ENCODE data around the gene KRT85.

Gene KRT85

GRCh38 chr12:52341066-52341580 lies 26.2 kb downstream of the KRT85 start:
- Histone ChIP-seq H3K9me3 (ENCODE audit: control insufficient read depth, low read length) (no peaks in the 10 kb centered on the region), H3K36me3 (ENCODE audit: control insufficient read depth, insufficient read depth, low read length) (no peaks in the 10 kb centered on the region), H3K4me1 (ENCODE audit: control insufficient read depth, insufficient read depth, low read length) (peaks cover 20% of the 10 kb centered on the region), H3K4me3 (ENCODE audit: low read length) (no peak overlapping the region), H3K9ac (ENCODE audit: low read length) (no peak overlapping the region), H3K27me3 (ENCODE audit: control insufficient read depth, insufficient read depth, low read length) (peaks cover 4% of the 10 kb centered on the region)

- H3K9me3 ChIP-seq (ENCODE audit: control insufficient read depth, low read length): no peaks in the 10 kb centered on the region
- no peaks in the 10 kb centered on the region for H3K36me3 ChIP-seq (ENCODE audit: control insufficient read depth, insufficient read depth, low read length)
Measured at GRCh38 chr12:52338241-52338960, 28.9 kb downstream of the KRT85 start.

GRCh38 chr12:52337054-52337453 lies 30.2 kb downstream of the KRT85 start:
- Histone ChIP-seq H3K36me3 (ENCODE audit: control insufficient read depth, insufficient read depth, low read length) (no peaks in the 10 kb centered on the region), H3K9ac (ENCODE audit: low read length) (no peak overlapping the region), H3K4me3 (ENCODE audit: low read length) (no peak overlapping the region), H3K9me3 (ENCODE audit: control insufficient read depth, low read length) (no peaks in the 10 kb centered on the region), H3K4me1 (ENCODE audit: control insufficient read depth, insufficient read depth, low read length) (peaks cover 12% of the 10 kb centered on the region), H3K27me3 (ENCODE audit: control insufficient read depth, insufficient read depth, low read length) (peaks cover 3% of the 10 kb centered on the region)

More at GRCh38 chr12:52338241-52338960, 28.9 kb downstream of the KRT85 start:
- Histone ChIP-seq H3K4me3 (ENCODE audit: low read length) (no peak overlapping the region), H3K4me1 (ENCODE audit: control insufficient read depth, insufficient read depth, low read length) (peaks cover 12% of the 10 kb centered on the region), H3K27me3 (ENCODE audit: control insufficient read depth, insufficient read depth, low read length) (peaks cover 4% of the 10 kb centered on the region), H3K9ac (ENCODE audit: low read length) (no peak overlapping the region)

GRCh38 chr12:52336641-52337040 lies 30.6 kb downstream of the KRT85 start:
- Histone ChIP-seq H3K36me3 (ENCODE audit: control insufficient read depth, insufficient read depth, low read length) (no peaks in the 10 kb centered on the region), H3K9me3 (ENCODE audit: control insufficient read depth, low read length) (no peaks in the 10 kb centered on the region), H3K4me3 (ENCODE audit: low read length) (no peak overlapping the region), H3K27me3 (ENCODE audit: control insufficient read depth, insufficient read depth, low read length) (peaks cover 2% of the 10 kb centered on the region), H3K4me1 (ENCODE audit: control insufficient read depth, insufficient read depth, low read length) (peaks cover 12% of the 10 kb centered on the region), H3K9ac (ENCODE audit: low read length) (no peak overlapping the region)

GRCh38 chr12:52335598-52336262 lies 31.6 kb downstream of the KRT85 start:
- Histone ChIP-seq H3K36me3 (ENCODE audit: control insufficient read depth, insufficient read depth, low read length) (no peaks in the 10 kb centered on the region), H3K4me1 (ENCODE audit: control insufficient read depth, insufficient read depth, low read length) (peaks cover 12% of the 10 kb centered on the region), H3K27me3 (ENCODE audit: control insufficient read depth, insufficient read depth, low read length) (peaks cover 2% of the 10 kb centered on the region), H3K9me3 (ENCODE audit: control insufficient read depth, low read length) (no peaks in the 10 kb centered on the region), H3K9ac (ENCODE audit: low read length) (no peak overlapping the region), H3K4me3 (ENCODE audit: low read length) (no peak overlapping the region)

GRCh38 chr12:52334185-52334584 lies 33.1 kb downstream of the KRT85 start:
- no peaks in the 10 kb centered on the region for H3K36me3 ChIP-seq (ENCODE audit: control insufficient read depth, insufficient read depth, low read length)
- H3K4me1 ChIP-seq (ENCODE audit: control insufficient read depth, insufficient read depth, low read length): peaks cover 12% of the 10 kb centered on the region
- H3K4me3 ChIP-seq (ENCODE audit: low read length): no peak overlapping the region
- H3K9me3 ChIP-seq (ENCODE audit: control insufficient read depth, low read length): no peaks in the 10 kb centered on the region
- no peak overlapping the region for H3K9ac ChIP-seq (ENCODE audit: low read length)
- H3K27me3 ChIP-seq (ENCODE audit: control insufficient read depth, insufficient read depth, low read length): peaks cover 2% of the 10 kb centered on the region

GRCh38 chr12:52333321-52333720 lies 34.0 kb downstream of the KRT85 start:
- no peak overlapping the region for H3K4me3 ChIP-seq (ENCODE audit: low read length)
- no peak overlapping the region for H3K9ac ChIP-seq (ENCODE audit: low read length)
- H3K27me3 ChIP-seq (ENCODE audit: control insufficient read depth, insufficient read depth, low read length): peaks cover 2% of the 10 kb centered on the region
- no peaks in the 10 kb centered on the region for H3K36me3 ChIP-seq (ENCODE audit: control insufficient read depth, insufficient read depth, low read length)
- H3K9me3 ChIP-seq (ENCODE audit: control insufficient read depth, low read length): no peaks in the 10 kb centered on the region
- H3K4me1 ChIP-seq (ENCODE audit: control insufficient read depth, insufficient read depth, low read length): peaks cover 12% of the 10 kb centered on the region

GRCh38 chr12:52332381-52332780 lies 34.9 kb downstream of the KRT85 start:
- Histone ChIP-seq H3K36me3 (ENCODE audit: control insufficient read depth, insufficient read depth, low read length) (no peaks in the 10 kb centered on the region), H3K9ac (ENCODE audit: low read length) (no peak overlapping the region), H3K4me3 (ENCODE audit: low read length) (no peak overlapping the region), H3K27me3 (ENCODE audit: control insufficient read depth, insufficient read depth, low read length) (peaks cover 2% of the 10 kb centered on the region), H3K9me3 (ENCODE audit: control insufficient read depth, low read length) (no peaks in the 10 kb centered on the region), H3K4me1 (ENCODE audit: control insufficient read depth, insufficient read depth, low read length) (peaks cover 20% of the 10 kb centered on the region)

- no peak overlapping the region for H3K4me3 ChIP-seq (ENCODE audit: low read length)
Measured at GRCh38 chr12:52331833-52332232, 35.4 kb downstream of the KRT85 start.

GRCh38 chr12:52331039-52331438 lies 36.2 kb downstream of the KRT85 start:
- H3K4me3 ChIP-seq (ENCODE audit: low read length): no peak overlapping the region
- no peaks in the 10 kb centered on the region for H3K9me3 ChIP-seq (ENCODE audit: control insufficient read depth, low read length)
- H3K36me3 ChIP-seq (ENCODE audit: control insufficient read depth, insufficient read depth, low read length): no peaks in the 10 kb centered on the region
- H3K4me1 ChIP-seq (ENCODE audit: control insufficient read depth, insufficient read depth, low read length): peaks cover 20% of the 10 kb centered on the region
- H3K9ac ChIP-seq (ENCODE audit: low read length): no peak overlapping the region
- H3K27me3 ChIP-seq (ENCODE audit: control insufficient read depth, insufficient read depth, low read length): peaks cover 2% of the 10 kb centered on the region

More at GRCh38 chr12:52331833-52332232, 35.4 kb downstream of the KRT85 start:
- Histone ChIP-seq H3K9me3 (ENCODE audit: control insufficient read depth, low read length) (no peaks in the 10 kb centered on the region), H3K36me3 (ENCODE audit: control insufficient read depth, insufficient read depth, low read length) (no peaks in the 10 kb centered on the region), H3K9ac (ENCODE audit: low read length) (no peak overlapping the region), H3K27me3 (ENCODE audit: control insufficient read depth, insufficient read depth, low read length) (peaks cover 2% of the 10 kb centered on the region), H3K4me1 (ENCODE audit: control insufficient read depth, insufficient read depth, low read length) (peaks cover 20% of the 10 kb centered on the region)

- H3K27me3 ChIP-seq (ENCODE audit: control insufficient read depth, insufficient read depth, low read length): peaks cover 2% of the 10 kb centered on the region
- no peaks in the 10 kb centered on the region for H3K36me3 ChIP-seq (ENCODE audit: control insufficient read depth, insufficient read depth, low read length)
- no peak overlapping the region for H3K9ac ChIP-seq (ENCODE audit: low read length)
- no peaks in the 10 kb centered on the region for H3K9me3 ChIP-seq (ENCODE audit: control insufficient read depth, low read length)
- H3K4me3 ChIP-seq (ENCODE audit: low read length): no peak overlapping the region
- peaks cover 8% of the 10 kb centered on the region for H3K4me1 ChIP-seq (ENCODE audit: control insufficient read depth, insufficient read depth, low read length)
Measured at GRCh38 chr12:52327830-52328500, 39.3 kb downstream of the KRT85 start.

Measured in mucosa of stomach (tissue), 1 donor.